HepG2 (cell line): ENCODE measurements around the gene SMIM1. TPM values are rescaled to one million over a fixed set of nuclear protein-coding genes. Genes with fewer than 3 reads are reported as not detected.
A peak's percentile ranks its signal among the peaks of the same experiment; 100 is the strongest.

ENCODE experiments used
- ARNTL ChIP-seq: sonication (generic); formaldehyde crosslinking; IDR thresholded peaks from 2 replicates; pipeline ENCODE4 v1.4.0; 2020; ENCODE audit warnings: mild to moderate bottlenecking, missing genetic modification reagents
- CBX1 ChIP-seq: IDR thresholded peaks from one replicate; pipeline ENCODE4 v1.6.1; 2016; ENCODE audit warnings: antibody characterized with exemption, low read depth
- PLRG1 ChIP-seq: fragments of 450-650 bp; conservative IDR thresholded peaks from 2 replicates; pipeline ENCODE4 v1.6.1; 2016
- SAP130 ChIP-seq: IDR thresholded peaks from 2 replicates; pipeline ENCODE4 v1.6.1; 2016; ENCODE audit warnings: low read depth
- SMAD9 ChIP-seq: sonication (generic); formaldehyde crosslinking; IDR thresholded peaks from 2 replicates; pipeline ENCODE4 v1.5.1; 2020; ENCODE audit warnings: mild to moderate bottlenecking, missing genetic modification reagents
- TAF1 ChIP-seq: sonication (generic); formaldehyde crosslinking; IDR thresholded peaks from 2 replicates; pipeline ENCODE4 v1.4.0; 2020; ENCODE audit warnings: missing genetic modification reagents
- ZBTB7A ChIP-seq: sonication (generic); formaldehyde crosslinking; IDR thresholded peaks from 2 replicates; pipeline ENCODE4 v1.8.0; 2022; ENCODE audit warnings: mild to moderate bottlenecking, missing genetic modification reagents
- ZNF670 ChIP-seq: sonication (generic); formaldehyde crosslinking; IDR thresholded peaks from 2 replicates; pipeline ENCODE4 v1.8.0; 2022; ENCODE audit warnings: mild to moderate bottlenecking, missing genetic modification reagents, borderline replicate concordance
- ZNF841 ChIP-seq: sonication (generic); formaldehyde crosslinking; IDR thresholded peaks from 2 replicates; pipeline ENCODE4 v1.8.1; 2023; ENCODE audit warnings: missing genetic modification reagents, borderline replicate concordance
- polyA plus RNA-seq, 8 experiments: library from polyadenylated mRNA; depleted of rRNA in 3 of 8; stranded (reverse) in 7 of 8; unstranded in 1 of 8; fragments of >200 nt; fragmentation: Illumina TruSeq in 4 of 8; extraction: Trizol in 4 of 8; gene quantifications; 2 replicates each; pipeline versions ENCODE4 v1.2.1 to v1.2.3, GENCODE V29; 2011 to 2016; ENCODE audit warnings: low read depth in 4 of 8, missing spikeins in 1 of 8, mixed read lengths in 1 of 8; ENCODE audit not compliant: insufficient read depth in 1 of 8
- total RNA-seq, 5 experiments: library from RNA; depleted of rRNA; stranded (reverse); fragments of >200 nt; fragmentation: Illumina TruSeq; extraction: Trizol; gene quantifications; 2 replicates each; pipeline ENCODE4 v1.2.3, GENCODE V29; 2016; ENCODE audit warnings: low read depth in 1 of 5
- TF ChIP-seq, protein P1 (sequence below), 2 experiments: sonication (generic) in 1 of 2; formaldehyde crosslinking in 1 of 2; IDR thresholded peaks; 2 replicates each; pipeline versions ENCODE4 v1.4.0 to v1.6.1; 2018 to 2020; ENCODE audit warnings: missing genetic modification reagents in 2 of 2, borderline replicate concordance in 1 of 2, low read depth in 1 of 2, mild to moderate bottlenecking in 1 of 2, missing biosample characterization in 1 of 2
- TF ChIP-seq, protein P2 (sequence below): sonication (generic); formaldehyde crosslinking; IDR thresholded peaks from 2 replicates; pipeline ENCODE4 v1.4.0; 2020; ENCODE audit warnings: mild to moderate bottlenecking, missing genetic modification reagents
- TF ChIP-seq, protein P3 (sequence below): sonication (generic); formaldehyde crosslinking; IDR thresholded peaks from 2 replicates; pipeline ENCODE4 v1.8.0; 2022; ENCODE audit warnings: missing genetic modification reagents, mild to moderate bottlenecking, borderline replicate concordance
- TF ChIP-seq, protein P4 (sequence below): sonication (generic); formaldehyde crosslinking; IDR thresholded peaks from 2 replicates; pipeline ENCODE4 v1.9.0; 2022; ENCODE audit warnings: low read depth, missing genetic modification reagents
- TF ChIP-seq, protein P5 (sequence below): sonication (generic); formaldehyde crosslinking; IDR thresholded peaks from 2 replicates; pipeline ENCODE4 v1.5.1; 2020; ENCODE audit warnings: mild to moderate bottlenecking, missing genetic modification reagents, borderline replicate concordance
- TF ChIP-seq, protein P6 (sequence below): sonication (generic); formaldehyde crosslinking; IDR thresholded peaks from 2 replicates; pipeline ENCODE4 v1.4.0; 2020; ENCODE audit warnings: mild to moderate bottlenecking, low read depth, missing genetic modification reagents

SMIM1 gene
- total and polyA plus RNA-seq, 2 of the 13 experiments (the other 11 are each of a cell fraction or from before 2014, with no cell fraction given): 12.4 to 56.3 TPM

DNA sequence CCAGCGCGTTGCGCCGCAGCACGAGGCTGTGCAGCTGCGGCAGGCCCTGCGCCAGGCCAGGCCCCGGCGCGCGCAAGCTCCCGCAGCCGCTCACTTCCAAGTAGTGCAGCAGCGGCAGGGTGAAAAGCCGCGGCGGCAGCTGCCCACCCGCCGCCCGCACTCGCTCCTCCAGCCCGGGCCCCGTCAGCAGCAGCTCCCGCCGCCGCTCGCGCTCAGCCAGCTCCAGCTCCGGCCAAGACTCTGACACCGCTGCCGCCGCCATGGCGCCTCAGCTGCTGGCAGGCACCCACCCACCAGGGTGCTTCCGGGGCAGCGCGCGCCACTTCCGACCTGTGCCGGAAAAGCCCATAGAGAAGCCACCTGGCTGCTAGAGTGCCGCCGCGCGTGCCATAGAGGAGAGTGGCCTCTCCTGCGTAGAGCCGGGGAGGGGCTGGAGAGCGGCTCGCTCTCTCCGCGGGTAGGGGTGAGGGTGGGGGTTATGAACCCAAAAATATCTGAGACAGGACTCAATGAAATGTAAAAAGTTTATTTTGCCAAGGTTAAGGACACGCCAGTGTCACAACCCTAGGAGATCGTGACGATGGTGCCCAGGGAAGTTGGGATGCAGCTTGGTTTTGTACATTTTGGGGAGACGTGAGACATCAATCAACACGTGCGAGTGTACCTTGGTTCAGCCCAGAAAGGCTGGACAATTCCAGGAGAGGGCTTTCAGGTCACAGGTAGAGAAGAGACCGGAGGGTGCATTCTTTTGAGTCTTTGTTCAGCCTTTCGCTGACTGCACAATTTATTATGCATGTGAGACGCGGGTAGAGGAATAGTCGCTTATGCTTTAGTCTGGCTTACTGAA lies 23.9 kb downstream of the SMIM1 start, which contains the start of gene LRRC47 (continued):
- TF ChIP-seq, protein P1, sequence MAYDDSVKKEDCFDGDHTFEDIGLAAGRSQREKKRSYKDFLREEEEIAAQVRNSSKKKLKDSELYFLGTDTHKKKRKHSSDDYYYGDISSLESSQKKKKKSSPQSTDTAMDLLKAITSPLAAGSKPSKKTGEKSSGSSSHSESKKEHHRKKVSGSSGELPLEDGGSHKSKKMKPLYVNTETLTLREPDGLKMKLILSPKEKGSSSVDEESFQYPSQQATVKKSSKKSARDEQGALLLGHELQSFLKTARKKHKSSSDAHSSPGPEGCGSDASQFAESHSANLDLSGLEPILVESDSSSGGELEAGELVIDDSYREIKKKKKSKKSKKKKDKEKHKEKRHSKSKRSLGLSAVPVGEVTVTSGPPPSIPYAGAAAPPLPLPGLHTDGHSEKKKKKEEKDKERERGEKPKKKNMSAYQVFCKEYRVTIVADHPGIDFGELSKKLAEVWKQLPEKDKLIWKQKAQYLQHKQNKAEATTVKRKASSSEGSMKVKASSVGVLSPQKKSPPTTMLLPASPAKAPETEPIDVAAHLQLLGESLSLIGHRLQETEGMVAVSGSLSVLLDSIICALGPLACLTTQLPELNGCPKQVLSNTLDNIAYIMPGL (CRISPR knock-in tag; IDR thresholded peaks at IDR 0.05; ENCODE audit: borderline replicate concordance in 1 of 2, low read depth in 1 of 2): peak in 1 of 2 experiments; percentile 74; a peak in 2 of 4 replicates
- TF ChIP-seq SMAD9 (CRISPR knock-in tag) (no peak), PLRG1 (no peak), ZNF670 (CRISPR knock-in tag) (peak; percentile 89), CBX1 (no peak), ZNF841 (CRISPR knock-in tag) (no peak), ARNTL (CRISPR knock-in tag) (0 out of 2 replicates have a peak, but pooled peaks have one; percentile 51), SAP130 (CRISPR knock-in tag) (peak; percentile 97), TAF1 (CRISPR knock-in tag) (peak; percentile 83), ZBTB7A (CRISPR knock-in tag) (0 out of 2 replicates have a peak, but pooled peaks have one; percentile 40)
- TF ChIP-seq, protein P2, sequence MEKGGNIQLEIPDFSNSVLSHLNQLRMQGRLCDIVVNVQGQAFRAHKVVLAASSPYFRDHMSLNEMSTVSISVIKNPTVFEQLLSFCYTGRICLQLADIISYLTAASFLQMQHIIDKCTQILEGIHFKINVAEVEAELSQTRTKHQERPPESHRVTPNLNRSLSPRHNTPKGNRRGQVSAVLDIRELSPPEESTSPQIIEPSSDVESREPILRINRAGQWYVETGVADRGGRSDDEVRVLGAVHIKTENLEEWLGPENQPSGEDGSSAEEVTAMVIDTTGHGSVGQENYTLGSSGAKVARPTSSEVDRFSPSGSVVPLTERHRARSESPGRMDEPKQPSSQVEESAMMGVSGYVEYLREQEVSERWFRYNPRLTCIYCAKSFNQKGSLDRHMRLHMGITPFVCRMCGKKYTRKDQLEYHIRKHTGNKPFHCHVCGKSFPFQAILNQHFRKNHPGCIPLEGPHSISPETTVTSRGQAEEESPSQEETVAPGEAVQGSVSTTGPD (CRISPR knock-in tag): no peak
- TF ChIP-seq, protein P3, sequence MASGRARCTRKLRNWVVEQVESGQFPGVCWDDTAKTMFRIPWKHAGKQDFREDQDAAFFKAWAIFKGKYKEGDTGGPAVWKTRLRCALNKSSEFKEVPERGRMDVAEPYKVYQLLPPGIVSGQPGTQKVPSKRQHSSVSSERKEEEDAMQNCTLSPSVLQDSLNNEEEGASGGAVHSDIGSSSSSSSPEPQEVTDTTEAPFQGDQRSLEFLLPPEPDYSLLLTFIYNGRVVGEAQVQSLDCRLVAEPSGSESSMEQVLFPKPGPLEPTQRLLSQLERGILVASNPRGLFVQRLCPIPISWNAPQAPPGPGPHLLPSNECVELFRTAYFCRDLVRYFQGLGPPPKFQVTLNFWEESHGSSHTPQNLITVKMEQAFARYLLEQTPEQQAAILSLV (CRISPR knock-in tag): no peak; the same call in 1 of the 2 replicates
- TF ChIP-seq, protein P4, sequence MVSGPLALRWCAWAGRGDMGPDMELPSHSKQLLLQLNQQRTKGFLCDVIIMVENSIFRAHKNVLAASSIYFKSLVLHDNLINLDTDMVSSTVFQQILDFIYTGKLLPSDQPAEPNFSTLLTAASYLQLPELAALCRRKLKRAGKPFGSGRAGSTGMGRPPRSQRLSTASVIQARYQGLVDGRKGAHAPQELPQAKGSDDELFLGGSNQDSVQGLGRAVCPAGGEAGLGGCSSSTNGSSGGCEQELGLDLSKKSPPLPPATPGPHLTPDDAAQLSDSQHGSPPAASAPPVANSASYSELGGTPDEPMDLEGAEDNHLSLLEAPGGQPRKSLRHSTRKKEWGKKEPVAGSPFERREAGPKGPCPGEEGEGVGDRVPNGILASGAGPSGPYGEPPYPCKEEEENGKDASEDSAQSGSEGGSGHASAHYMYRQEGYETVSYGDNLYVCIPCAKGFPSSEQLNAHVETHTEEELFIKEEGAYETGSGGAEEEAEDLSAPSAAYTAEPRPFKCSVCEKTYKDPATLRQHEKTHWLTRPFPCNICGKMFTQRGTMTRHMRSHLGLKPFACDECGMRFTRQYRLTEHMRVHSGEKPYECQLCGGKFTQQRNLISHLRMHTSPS (CRISPR knock-in tag): no peak
- TF ChIP-seq, protein P5, sequence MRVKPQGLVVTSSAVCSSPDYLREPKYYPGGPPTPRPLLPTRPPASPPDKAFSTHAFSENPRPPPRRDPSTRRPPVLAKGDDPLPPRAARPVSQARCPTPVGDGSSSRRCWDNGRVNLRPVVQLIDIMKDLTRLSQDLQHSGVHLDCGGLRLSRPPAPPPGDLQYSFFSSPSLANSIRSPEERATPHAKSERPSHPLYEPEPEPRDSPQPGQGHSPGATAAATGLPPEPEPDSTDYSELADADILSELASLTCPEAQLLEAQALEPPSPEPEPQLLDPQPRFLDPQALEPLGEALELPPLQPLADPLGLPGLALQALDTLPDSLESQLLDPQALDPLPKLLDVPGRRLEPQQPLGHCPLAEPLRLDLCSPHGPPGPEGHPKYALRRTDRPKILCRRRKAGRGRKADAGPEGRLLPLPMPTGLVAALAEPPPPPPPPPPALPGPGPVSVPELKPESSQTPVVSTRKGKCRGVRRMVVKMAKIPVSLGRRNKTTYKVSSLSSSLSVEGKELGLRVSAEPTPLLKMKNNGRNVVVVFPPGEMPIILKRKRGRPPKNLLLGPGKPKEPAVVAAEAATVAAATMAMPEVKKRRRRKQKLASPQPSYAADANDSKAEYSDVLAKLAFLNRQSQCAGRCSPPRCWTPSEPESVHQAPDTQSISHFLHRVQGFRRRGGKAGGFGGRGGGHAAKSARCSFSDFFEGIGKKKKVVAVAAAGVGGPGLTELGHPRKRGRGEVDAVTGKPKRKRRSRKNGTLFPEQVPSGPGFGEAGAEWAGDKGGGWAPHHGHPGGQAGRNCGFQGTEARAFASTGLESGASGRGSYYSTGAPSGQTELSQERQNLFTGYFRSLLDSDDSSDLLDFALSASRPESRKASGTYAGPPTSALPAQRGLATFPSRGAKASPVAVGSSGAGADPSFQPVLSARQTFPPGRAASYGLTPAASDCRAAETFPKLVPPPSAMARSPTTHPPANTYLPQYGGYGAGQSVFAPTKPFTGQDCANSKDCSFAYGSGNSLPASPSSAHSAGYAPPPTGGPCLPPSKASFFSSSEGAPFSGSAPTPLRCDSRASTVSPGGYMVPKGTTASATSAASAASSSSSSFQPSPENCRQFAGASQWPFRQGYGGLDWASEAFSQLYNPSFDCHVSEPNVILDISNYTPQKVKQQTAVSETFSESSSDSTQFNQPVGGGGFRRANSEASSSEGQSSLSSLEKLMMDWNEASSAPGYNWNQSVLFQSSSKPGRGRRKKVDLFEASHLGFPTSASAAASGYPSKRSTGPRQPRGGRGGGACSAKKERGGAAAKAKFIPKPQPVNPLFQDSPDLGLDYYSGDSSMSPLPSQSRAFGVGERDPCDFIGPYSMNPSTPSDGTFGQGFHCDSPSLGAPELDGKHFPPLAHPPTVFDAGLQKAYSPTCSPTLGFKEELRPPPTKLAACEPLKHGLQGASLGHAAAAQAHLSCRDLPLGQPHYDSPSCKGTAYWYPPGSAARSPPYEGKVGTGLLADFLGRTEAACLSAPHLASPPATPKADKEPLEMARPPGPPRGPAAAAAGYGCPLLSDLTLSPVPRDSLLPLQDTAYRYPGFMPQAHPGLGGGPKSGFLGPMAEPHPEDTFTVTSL (CRISPR knock-in tag): 0 out of 2 replicates have a peak, but pooled peaks have one; percentile 37
- TF ChIP-seq, protein P6, sequence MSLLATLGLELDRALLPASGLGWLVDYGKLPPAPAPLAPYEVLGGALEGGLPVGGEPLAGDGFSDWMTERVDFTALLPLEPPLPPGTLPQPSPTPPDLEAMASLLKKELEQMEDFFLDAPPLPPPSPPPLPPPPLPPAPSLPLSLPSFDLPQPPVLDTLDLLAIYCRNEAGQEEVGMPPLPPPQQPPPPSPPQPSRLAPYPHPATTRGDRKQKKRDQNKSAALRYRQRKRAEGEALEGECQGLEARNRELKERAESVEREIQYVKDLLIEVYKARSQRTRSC (CRISPR knock-in tag): no peak
